GM12864 (cell line): Measurements from ENCODE around the gene ASRGL1.

Experiments
- DNase-seq: peaks from one replicate; pipeline ENCODE4 v3.0.0-alpha.2; 2011; ENCODE audit warnings: low read depth
- H3K4me3 ChIP-seq: 2 replicates; pipeline ENCODE4 v1.5.1; 2011; ENCODE audit warnings: mild to moderate bottlenecking, low read depth, low read length, control low read depth
- TF ChIP-seq, protein P1 (sequence below): IDR thresholded peaks from 2 replicates; pipeline ENCODE4 v1.5.1; 2011; ENCODE audit warnings: low read depth, mild to moderate bottlenecking, moderate library complexity, low read length, control low read depth, inconsistent platforms; ENCODE audit errors: missing control alignments

ASRGL1 gene

DNA sequence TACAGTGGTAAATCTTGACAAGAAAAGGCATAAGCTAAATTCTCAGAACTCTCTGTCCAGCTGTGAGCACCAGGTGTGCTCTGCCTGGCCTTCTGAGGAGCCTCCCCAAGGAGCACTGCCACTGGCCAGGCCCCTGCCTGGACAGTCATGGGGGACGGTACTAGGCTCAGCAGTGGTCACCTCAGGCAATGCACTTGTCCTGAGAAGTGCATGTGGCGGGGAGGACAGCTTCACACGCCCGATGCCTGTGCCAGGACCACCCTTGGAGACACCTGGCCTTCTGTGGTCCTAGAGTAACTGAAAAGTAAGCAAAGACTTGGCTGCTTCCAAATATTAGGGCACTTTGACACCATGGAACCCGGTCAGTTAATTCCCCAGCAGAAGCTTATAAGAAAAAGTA is 53.0 kb downstream of the ASRGL1 start:
- TF ChIP-seq, protein P1, sequence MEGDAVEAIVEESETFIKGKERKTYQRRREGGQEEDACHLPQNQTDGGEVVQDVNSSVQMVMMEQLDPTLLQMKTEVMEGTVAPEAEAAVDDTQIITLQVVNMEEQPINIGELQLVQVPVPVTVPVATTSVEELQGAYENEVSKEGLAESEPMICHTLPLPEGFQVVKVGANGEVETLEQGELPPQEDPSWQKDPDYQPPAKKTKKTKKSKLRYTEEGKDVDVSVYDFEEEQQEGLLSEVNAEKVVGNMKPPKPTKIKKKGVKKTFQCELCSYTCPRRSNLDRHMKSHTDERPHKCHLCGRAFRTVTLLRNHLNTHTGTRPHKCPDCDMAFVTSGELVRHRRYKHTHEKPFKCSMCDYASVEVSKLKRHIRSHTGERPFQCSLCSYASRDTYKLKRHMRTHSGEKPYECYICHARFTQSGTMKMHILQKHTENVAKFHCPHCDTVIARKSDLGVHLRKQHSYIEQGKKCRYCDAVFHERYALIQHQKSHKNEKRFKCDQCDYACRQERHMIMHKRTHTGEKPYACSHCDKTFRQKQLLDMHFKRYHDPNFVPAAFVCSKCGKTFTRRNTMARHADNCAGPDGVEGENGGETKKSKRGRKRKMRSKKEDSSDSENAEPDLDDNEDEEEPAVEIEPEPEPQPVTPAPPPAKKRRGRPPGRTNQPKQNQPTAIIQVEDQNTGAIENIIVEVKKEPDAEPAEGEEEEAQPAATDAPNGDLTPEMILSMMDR: no peak
- DNase-seq: no peak
- H3K4me3 ChIP-seq: no peak overlapping the region

DNA sequence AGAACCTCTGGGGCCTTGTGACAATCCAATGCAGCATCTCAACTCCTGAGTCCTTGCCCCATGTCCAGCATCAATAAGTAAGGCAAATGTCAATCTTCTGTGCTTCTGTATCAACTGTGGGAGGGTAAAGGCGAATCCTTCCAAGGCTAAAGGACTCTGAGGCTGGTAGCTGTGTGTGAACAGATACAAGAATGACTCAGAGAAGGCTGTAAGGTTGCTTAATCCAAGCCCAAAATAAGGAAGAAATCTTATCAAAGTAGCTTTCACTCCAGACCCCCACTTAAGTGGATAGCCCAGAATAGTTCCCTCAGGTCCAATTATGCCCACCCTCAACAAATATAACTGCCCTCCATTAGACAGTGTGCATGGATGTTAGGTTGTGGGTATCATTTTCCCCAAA is 53.5 kb downstream of the ASRGL1 start:
- TF ChIP-seq, protein P1: no peak
- H3K4me3 ChIP-seq: no peak overlapping the region
- no peak for DNase-seq

DNA sequence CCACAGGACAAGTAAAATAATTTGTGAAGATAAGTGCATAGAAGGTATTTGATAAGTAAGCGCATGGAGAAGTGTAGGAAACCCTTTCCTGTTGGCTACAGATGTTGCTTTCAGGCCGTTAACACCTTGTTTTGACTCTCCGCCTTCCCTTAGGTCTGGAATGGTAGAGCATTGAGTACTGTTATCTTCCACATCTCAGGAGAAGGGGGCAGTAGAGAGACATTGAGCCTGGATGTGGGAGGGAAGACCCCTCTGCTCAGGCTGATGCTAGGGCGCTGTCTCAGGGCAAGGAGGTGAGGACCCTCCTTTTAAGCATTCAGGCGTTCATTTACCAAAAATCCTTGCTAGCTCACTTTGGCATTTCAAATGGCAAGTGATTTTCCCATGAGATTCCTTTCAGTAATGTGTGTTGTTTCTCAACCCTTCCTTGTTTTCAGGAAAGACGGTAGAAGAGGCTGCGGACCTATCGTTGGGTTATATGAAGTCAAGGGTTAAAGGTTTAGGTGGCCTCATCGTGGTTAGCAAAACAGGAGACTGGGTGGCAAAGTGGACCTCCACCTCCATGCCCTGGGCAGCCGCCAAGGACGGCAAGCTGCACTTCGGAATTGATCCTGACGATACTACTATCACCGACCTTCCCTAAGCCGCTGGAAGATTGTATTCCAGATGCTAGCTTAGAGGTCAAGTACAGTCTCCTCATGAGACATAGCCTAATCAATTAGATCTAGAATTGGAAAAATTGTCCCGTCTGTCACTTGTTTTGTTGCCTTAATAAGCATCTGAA is 54.6 kb downstream of the ASRGL1 start:
- TF ChIP-seq, protein P1: no peak
- DNase-seq: no peak

DNA sequence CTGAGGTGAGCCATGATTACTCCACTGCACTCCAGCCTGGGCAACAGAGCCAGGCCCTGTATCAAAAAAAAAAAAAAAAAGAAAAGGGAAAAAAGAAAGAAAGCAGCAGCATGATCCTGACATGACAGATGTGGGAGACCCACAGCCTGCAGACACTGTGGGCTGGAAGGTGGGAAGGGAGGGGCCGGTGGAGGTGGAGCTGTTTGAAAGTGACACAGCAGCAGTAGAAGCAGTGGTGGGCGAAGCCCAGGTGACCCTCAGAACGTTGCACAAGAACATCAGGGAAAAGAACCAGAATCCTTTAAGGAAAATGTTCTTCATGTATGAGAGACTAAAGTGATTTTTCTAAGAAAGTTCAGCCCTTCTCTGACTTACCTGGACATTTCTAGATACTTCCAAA is 55.3 kb downstream of the ASRGL1 start:
- TF ChIP-seq, protein P1: no peak
- DNase-seq: no peak
- no peak overlapping the region for H3K4me3 ChIP-seq

More for the DNA sequence above, 54.6 kb downstream of the ASRGL1 start:
- H3K4me3 ChIP-seq: no peak overlapping the region

DNA sequence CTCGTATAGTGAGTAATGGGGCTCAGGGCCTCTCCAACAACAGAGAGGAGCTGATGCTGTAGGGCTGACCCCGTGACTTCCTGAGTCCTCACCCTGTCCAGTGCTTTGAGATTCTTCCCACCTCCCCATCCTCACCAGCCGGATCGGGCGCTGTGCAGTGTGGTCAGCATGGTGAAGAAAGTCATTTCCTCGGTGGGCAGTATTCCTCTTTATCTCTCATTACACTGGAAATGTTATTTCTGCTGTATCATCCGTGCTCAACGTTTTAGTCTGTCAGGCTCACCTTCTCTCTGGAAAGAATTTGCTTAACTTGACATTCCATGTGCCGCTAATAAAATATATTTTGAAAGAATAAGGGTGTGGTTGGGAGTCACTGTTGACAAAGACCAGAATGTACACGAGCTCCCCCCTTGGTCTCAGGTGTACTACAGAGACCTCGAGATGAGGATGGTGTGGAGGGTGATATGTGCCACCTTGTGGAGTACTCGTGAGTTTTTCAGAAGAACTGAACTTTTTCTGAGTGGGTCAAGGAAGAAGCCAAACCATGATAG is 55.9 kb downstream of the ASRGL1 start:
- TF ChIP-seq, protein P1: peak; percentile 42

DNA sequence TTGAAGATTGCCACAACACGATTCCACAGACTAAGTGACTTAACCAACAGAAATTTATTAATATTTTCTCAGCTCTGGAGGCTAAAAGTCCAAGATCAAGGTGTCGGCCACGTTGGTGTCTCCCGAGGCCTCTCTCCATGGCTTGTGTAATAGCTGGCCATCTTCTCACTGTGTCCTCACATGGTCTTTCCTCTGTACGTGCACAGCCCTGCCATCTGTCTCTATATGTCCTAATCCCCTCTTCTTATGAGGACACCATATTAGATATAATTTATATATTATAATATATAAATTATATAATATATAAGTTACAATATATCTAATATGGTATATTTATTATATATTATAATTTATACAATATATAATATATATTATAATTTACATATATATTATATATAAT is 56.5 kb downstream of the ASRGL1 start:
- no peak overlapping the region for H3K4me3 ChIP-seq
- TF ChIP-seq, protein P1: no peak
- no peak for DNase-seq

More for the DNA sequence above, 55.9 kb downstream of the ASRGL1 start:
- no peak for DNase-seq
- no peak overlapping the region for H3K4me3 ChIP-seq
